ENCODE data around the gene XKR8.

GRCh38 chr1:27955076-27955475 lies 4.7 kb upstream of the XKR8 start:
- TF ChIP-seq, protein P1, sequence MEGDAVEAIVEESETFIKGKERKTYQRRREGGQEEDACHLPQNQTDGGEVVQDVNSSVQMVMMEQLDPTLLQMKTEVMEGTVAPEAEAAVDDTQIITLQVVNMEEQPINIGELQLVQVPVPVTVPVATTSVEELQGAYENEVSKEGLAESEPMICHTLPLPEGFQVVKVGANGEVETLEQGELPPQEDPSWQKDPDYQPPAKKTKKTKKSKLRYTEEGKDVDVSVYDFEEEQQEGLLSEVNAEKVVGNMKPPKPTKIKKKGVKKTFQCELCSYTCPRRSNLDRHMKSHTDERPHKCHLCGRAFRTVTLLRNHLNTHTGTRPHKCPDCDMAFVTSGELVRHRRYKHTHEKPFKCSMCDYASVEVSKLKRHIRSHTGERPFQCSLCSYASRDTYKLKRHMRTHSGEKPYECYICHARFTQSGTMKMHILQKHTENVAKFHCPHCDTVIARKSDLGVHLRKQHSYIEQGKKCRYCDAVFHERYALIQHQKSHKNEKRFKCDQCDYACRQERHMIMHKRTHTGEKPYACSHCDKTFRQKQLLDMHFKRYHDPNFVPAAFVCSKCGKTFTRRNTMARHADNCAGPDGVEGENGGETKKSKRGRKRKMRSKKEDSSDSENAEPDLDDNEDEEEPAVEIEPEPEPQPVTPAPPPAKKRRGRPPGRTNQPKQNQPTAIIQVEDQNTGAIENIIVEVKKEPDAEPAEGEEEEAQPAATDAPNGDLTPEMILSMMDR (IDR thresholded peaks at IDR 0.05; ENCODE audit: poor library complexity, severe bottlenecking), result no peak
- TF ChIP-seq POLR2AphosphoS5 (IDR thresholded peaks at IDR 0.05), result no peak
- TF ChIP-seq EZH2 (IDR thresholded peaks at IDR 0.05; ENCODE audit: borderline replicate concordance, insufficient read depth, low read length, poor library complexity, severe bottlenecking), result no peak
- TF ChIP-seq TAF1 (IDR thresholded peaks at IDR 0.05; ENCODE audit: low read depth), result no peak
- no peak for TF ChIP-seq MXI1 (conservative IDR thresholded peaks at IDR 0.05; ENCODE audit: poor library complexity, severe bottlenecking)
- TF ChIP-seq EP300 (conservative IDR thresholded peaks at IDR 0.05; ENCODE audit: poor library complexity, severe bottlenecking), result no peak
- no peak for TF ChIP-seq SMC3 (conservative IDR thresholded peaks at IDR 0.05; ENCODE audit: poor library complexity)
- no peak for TF ChIP-seq RAD21 (conservative IDR thresholded peaks at IDR 0.05)
- TF ChIP-seq, protein P2, sequence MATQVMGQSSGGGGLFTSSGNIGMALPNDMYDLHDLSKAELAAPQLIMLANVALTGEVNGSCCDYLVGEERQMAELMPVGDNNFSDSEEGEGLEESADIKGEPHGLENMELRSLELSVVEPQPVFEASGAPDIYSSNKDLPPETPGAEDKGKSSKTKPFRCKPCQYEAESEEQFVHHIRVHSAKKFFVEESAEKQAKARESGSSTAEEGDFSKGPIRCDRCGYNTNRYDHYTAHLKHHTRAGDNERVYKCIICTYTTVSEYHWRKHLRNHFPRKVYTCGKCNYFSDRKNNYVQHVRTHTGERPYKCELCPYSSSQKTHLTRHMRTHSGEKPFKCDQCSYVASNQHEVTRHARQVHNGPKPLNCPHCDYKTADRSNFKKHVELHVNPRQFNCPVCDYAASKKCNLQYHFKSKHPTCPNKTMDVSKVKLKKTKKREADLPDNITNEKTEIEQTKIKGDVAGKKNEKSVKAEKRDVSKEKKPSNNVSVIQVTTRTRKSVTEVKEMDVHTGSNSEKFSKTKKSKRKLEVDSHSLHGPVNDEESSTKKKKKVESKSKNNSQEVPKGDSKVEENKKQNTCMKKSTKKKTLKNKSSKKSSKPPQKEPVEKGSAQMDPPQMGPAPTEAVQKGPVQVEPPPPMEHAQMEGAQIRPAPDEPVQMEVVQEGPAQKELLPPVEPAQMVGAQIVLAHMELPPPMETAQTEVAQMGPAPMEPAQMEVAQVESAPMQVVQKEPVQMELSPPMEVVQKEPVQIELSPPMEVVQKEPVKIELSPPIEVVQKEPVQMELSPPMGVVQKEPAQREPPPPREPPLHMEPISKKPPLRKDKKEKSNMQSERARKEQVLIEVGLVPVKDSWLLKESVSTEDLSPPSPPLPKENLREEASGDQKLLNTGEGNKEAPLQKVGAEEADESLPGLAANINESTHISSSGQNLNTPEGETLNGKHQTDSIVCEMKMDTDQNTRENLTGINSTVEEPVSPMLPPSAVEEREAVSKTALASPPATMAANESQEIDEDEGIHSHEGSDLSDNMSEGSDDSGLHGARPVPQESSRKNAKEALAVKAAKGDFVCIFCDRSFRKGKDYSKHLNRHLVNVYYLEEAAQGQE (IDR thresholded peaks at IDR 0.05; ENCODE audit: borderline replicate concordance), result no peak
